ENCODE measurements around the gene DLG2.
"Not testable (repeated sequence)": the region's sequence is repeated elsewhere in the genome, so short reads cannot be mapped to it uniquely, and the experiment has no call there.

Gene DLG2

GRCh38 chr11:83601914-83602527, 2025.1 kb downstream of the DLG2 start:
- TF ChIP-seq, protein P1, sequence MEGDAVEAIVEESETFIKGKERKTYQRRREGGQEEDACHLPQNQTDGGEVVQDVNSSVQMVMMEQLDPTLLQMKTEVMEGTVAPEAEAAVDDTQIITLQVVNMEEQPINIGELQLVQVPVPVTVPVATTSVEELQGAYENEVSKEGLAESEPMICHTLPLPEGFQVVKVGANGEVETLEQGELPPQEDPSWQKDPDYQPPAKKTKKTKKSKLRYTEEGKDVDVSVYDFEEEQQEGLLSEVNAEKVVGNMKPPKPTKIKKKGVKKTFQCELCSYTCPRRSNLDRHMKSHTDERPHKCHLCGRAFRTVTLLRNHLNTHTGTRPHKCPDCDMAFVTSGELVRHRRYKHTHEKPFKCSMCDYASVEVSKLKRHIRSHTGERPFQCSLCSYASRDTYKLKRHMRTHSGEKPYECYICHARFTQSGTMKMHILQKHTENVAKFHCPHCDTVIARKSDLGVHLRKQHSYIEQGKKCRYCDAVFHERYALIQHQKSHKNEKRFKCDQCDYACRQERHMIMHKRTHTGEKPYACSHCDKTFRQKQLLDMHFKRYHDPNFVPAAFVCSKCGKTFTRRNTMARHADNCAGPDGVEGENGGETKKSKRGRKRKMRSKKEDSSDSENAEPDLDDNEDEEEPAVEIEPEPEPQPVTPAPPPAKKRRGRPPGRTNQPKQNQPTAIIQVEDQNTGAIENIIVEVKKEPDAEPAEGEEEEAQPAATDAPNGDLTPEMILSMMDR (IDR thresholded peaks at IDR 0.05; ENCODE audit: borderline replicate concordance, insufficient read depth, low read depth, low read length) = no peak
- no peak overlapping the region for H3K4me3 ChIP-seq (ENCODE audit: low read depth, low read length)

DNA sequence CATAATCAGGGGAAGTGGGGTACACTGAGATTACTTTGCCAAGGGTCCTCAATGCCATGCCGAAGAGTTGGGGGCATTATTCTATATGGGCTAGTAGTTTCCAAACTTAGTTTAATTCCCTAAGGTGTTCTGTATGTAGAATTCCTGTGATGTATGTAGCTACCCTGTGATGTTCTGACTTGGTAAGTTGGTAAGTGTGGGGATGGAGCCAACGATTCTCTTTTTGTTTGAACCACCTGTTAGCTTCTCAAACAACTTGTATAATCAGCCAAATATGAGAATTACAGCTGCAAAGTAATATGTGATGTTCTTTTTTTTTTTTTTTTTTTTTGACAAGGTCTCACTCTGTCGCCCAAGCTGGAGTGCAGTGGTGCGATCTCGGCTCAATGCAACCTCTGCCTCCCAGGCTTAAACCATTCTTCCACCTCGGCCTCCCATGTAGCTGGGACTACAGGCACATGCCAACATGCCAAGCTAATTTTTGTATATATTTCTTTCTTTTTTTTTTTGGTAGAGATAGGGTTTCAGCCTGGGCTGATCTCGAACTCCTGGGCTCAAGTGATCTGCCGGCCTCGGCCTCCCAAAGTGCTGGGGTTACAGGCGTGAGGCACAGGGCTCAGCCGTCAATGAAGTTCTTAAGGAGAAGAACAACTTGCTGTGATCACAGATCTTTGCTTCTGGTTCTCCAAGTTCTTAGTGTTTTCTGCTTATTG, 2025.8 kb downstream of the DLG2 start:
- TF ChIP-seq, protein P1 (IDR thresholded peaks at IDR 0.05; ENCODE audit: borderline replicate concordance, insufficient read depth, low read depth, low read length) = no peak

DNA sequence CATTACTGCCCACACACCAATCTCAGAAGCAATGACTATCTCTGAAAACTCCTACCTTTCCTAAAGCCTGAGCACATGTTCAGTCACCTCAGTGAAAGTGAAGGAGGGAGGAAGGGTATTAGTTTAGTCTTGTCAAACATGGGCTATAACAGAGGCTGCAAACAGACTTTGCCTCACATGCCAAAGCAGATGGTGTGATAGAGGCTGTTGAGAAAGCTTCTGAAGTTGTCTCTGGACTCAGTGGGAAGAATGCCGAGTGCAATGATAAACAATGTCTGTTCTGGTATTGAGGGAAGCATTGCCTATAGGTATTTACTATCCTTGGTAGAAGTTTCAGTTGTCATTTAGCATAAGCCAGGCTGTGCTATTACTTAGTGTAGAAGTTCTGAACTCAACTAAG, 2026.5 kb downstream of the DLG2 start:
- TF ChIP-seq, protein P1 (IDR thresholded peaks at IDR 0.05; ENCODE audit: borderline replicate concordance, insufficient read depth, low read depth, low read length) = no peak
- H3K4me3 ChIP-seq (ENCODE audit: low read depth, low read length) = no peak overlapping the region

More for the DNA sequence above, 2025.8 kb downstream of the DLG2 start:
- no peak overlapping the region for H3K4me3 ChIP-seq (ENCODE audit: low read depth, low read length)

DNA sequence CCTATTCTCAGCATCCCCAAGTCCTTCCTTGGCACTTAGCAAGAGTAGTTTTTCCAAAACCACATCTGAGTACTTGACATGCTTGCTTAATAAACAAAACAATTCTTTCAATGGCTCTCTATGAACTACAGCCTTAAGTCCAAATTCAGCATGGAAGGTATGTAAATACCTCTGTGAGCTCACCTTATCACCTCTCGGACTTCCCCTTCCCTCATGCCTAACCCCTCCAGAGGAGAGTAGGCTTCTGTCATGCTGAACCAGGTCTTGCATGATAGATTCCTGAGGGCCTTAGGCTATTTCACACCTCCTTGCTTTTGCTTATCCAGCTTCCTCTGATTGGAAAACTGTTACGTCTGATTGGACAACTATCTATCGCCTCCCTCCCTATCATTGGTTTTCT, 2028.1 kb downstream of the DLG2 start:
- TF ChIP-seq, protein P1 (IDR thresholded peaks at IDR 0.05; ENCODE audit: borderline replicate concordance, insufficient read depth, low read depth, low read length) = no peak
- H3K4me3 ChIP-seq (ENCODE audit: low read depth, low read length) = no peak overlapping the region

DNA sequence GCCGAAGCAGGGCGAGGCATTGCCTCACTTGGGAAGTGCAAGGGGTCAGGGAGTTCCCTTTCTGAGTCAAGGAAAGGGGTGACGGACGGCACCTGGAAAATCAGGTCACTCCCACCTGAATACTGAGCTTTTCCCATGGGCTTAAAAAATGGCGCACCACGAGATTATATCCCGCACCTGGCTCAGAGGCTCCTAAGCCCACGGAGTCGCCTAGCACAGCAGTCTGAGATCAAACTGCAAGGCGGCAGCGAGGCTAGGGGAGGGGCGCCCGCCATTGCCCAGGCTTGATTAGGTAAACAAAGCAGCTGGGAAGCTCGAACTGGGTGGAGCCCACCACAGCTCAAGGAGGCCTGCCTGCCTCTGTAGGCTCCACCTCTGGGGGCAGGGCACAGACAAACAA, 2039.3 kb downstream of the DLG2 start:
- H3K4me3 ChIP-seq (ENCODE audit: low read depth, low read length) = not testable (repeated sequence)

DNA sequence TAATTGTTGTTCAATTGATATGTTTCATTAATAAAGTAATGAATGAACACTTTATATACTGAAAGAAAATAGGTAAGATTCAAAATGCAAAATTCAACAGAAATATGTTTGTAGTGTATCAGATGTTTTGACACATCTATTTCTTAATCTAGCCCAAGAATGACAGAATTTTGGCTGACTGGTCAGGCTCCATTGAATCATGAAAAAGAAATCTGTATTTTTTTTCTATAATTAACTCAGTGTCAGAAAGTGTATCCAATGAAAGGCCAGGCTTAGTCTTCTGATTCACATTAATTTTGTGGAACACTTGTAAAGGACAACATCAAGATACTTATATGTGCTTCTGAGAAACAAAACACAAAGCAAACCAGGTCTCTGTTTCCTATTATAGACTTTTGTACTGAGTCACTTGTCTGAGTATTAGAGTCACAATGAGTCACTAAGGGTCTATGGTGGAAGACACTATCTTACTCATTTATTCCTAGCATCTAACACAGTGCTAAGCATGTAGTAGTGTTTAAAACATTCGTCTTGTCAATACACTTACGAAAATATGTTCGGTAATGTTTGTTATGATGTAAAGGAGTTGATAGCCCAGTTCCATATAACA, 2043.3 kb downstream of the DLG2 start:
- H3K4me3 ChIP-seq (ENCODE audit: low read depth, low read length) = no peak overlapping the region

GRCh38 chr11:83574519-83574918, 2052.6 kb downstream of the DLG2 start:
- TF ChIP-seq, protein P1 (IDR thresholded peaks at IDR 0.05; ENCODE audit: borderline replicate concordance, insufficient read depth, low read depth, low read length) = no peak
- no peak overlapping the region for H3K4me3 ChIP-seq (ENCODE audit: low read depth, low read length)

More for the DNA sequence above, 2043.3 kb downstream of the DLG2 start:
- TF ChIP-seq, protein P1 (IDR thresholded peaks at IDR 0.05; ENCODE audit: borderline replicate concordance, insufficient read depth, low read depth, low read length) = no peak

All from GM12875 (cell line).